ENCODE results near the gene ADAMTS15.

DNA sequence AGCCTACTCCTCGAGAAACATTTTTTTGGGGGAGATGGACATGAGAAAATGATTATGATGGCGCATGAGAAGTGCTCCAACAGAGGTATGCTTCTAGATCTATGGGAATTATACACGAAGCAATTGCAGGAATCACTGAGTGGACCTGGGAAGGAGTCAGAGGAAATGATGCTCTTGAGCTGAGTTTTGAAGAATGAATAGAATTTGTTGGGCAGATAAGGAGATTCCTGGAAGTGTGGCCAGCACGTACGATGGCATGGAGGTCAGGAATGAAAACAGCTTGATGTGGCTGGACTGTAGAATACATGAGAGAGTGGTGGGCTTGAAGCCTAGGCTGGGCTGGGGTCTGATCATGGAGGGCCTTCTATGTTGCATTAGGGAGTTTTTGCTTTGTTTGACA lies 31.7 kb downstream of the ADAMTS15 start:
- TF ChIP-seq POLR2AphosphoS5 (IDR thresholded peaks at IDR 0.05), result no peak
- TF ChIP-seq, protein P1, sequence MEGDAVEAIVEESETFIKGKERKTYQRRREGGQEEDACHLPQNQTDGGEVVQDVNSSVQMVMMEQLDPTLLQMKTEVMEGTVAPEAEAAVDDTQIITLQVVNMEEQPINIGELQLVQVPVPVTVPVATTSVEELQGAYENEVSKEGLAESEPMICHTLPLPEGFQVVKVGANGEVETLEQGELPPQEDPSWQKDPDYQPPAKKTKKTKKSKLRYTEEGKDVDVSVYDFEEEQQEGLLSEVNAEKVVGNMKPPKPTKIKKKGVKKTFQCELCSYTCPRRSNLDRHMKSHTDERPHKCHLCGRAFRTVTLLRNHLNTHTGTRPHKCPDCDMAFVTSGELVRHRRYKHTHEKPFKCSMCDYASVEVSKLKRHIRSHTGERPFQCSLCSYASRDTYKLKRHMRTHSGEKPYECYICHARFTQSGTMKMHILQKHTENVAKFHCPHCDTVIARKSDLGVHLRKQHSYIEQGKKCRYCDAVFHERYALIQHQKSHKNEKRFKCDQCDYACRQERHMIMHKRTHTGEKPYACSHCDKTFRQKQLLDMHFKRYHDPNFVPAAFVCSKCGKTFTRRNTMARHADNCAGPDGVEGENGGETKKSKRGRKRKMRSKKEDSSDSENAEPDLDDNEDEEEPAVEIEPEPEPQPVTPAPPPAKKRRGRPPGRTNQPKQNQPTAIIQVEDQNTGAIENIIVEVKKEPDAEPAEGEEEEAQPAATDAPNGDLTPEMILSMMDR (IDR thresholded peaks at IDR 0.05), result no peak
- no peak for TF ChIP-seq POLR2A (IDR thresholded peaks at IDR 0.05)
